ENCODE measurements around the gene SRSF6. TPM values are rescaled to one million over a fixed set of nuclear protein-coding genes. Genes with fewer than 3 reads are reported as not detected.

The SRSF6 gene
- polyA plus RNA-seq, 1 donor (not counting 4 experiments of a cell fraction or from before 2014, with no cell fraction given), result 128 TPM

- peak overlapping the region; percentile 99 for H3K4me2 ChIP-seq (ENCODE audit: control insufficient read depth, extremely low read depth, insufficient read depth, low read depth, low read length)
- H3K27me3 ChIP-seq (ENCODE audit: control insufficient read depth, extremely low read depth, insufficient read depth, low read length), result no peaks in the 10 kb centered on the region
- no peaks in the 10 kb centered on the region for H3K9me3 ChIP-seq (ENCODE audit: control insufficient read depth, low read depth, low read length)
- no peak for DNase-seq (ENCODE audit: low read depth, low spot score)
- H2AFZ ChIP-seq (ENCODE audit: control insufficient read depth, low read length), result no peak overlapping the region
- peaks cover 13% of the 10 kb centered on the region for H3K4me1 ChIP-seq (ENCODE audit: control insufficient read depth, extremely low read depth, insufficient read depth, low read length)
- TF ChIP-seq EZH2 (IDR thresholded peaks at IDR 0.05; ENCODE audit: low read length), result no peak
- no peak for TF ChIP-seq CTCF (optimal IDR thresholded peaks at IDR 0.05 in 1 of 3, IDR thresholded peaks at IDR 0.05 in 1 of 3, conservative IDR thresholded peaks at IDR 0.05 in 1 of 3; ENCODE audit: extremely low read depth in 1 of 3, insufficient read depth in 2 of 3, low read length in 3 of 3)
- peaks cover 22% of the 10 kb centered on the region for H4K20me1 ChIP-seq (ENCODE audit: control insufficient read depth, extremely low read depth, insufficient read depth, low read length)
- dilution Hi-C loops (cut with MboI; ENCODE audit: extremely low pct_ligation_motif_present, low sequenced_read_pairs), result no loop called here
- peak overlapping the region; percentile 100 for H3K9ac ChIP-seq (ENCODE audit: control insufficient read depth, extremely low read depth, insufficient read depth, low read length)
- H3K79me2 ChIP-seq (ENCODE audit: control insufficient read depth, insufficient read depth, low read length), result peaks cover 56% of the 10 kb centered on the region
- no peak for FAIRE-seq
- peak overlapping the region; percentile 42 for H3K27ac ChIP-seq (ENCODE audit: control insufficient read depth, insufficient read depth, low read length)
- H3K36me3 ChIP-seq (ENCODE audit: control insufficient read depth in 2 of 2, extremely low read depth in 1 of 2, insufficient read depth in 2 of 2, low read length in 2 of 2), result peaks cover 20 to 42% of the 10 kb centered on the region in 2 experiments
- peak overlapping the region; percentile 72 to 97 (median 93) for H3K4me3 ChIP-seq (ENCODE audit: control insufficient read depth in 2 of 3, extremely low read depth in 1 of 3, insufficient read depth in 2 of 3, low read depth in 1 of 3, low read length in 3 of 3)
- peaks cover 6% of the 10 kb centered on the region for H3K9me1 ChIP-seq (ENCODE audit: control insufficient read depth, extremely low read depth, insufficient read depth, low read length)
Observed at GRCh38 chr20:43459022-43459942, 1.6 kb downstream of the SRSF6 start.

- TF ChIP-seq EZH2 (IDR thresholded peaks at IDR 0.05; ENCODE audit: low read length) (no peak), CTCF (optimal IDR thresholded peaks at IDR 0.05 in 1 of 3, IDR thresholded peaks at IDR 0.05 in 1 of 3, conservative IDR thresholded peaks at IDR 0.05 in 1 of 3; ENCODE audit: extremely low read depth in 1 of 3, insufficient read depth in 2 of 3, low read length in 3 of 3) (no peak)
- Histone ChIP-seq H3K4me3 (ENCODE audit: control insufficient read depth in 2 of 3, extremely low read depth in 1 of 3, insufficient read depth in 2 of 3, low read depth in 1 of 3, low read length in 3 of 3) (no peak overlapping the region), H3K27ac (ENCODE audit: control insufficient read depth, insufficient read depth, low read length) (no peak overlapping the region), H3K4me1 (ENCODE audit: control insufficient read depth, extremely low read depth, insufficient read depth, low read length) (peaks cover 13% of the 10 kb centered on the region), H3K36me3 (ENCODE audit: control insufficient read depth in 2 of 2, extremely low read depth in 1 of 2, insufficient read depth in 2 of 2, low read length in 2 of 2) (peaks cover 20 to 47% of the 10 kb centered on the region in 2 experiments), H3K27me3 (ENCODE audit: control insufficient read depth, extremely low read depth, insufficient read depth, low read length) (no peaks in the 10 kb centered on the region), H3K79me2 (ENCODE audit: control insufficient read depth, insufficient read depth, low read length) (peaks cover 56% of the 10 kb centered on the region), H3K9me3 (ENCODE audit: control insufficient read depth, low read depth, low read length) (no peaks in the 10 kb centered on the region), H2AFZ (ENCODE audit: control insufficient read depth, low read length) (no peak overlapping the region), H3K9me1 (ENCODE audit: control insufficient read depth, extremely low read depth, insufficient read depth, low read length) (peaks cover 6% of the 10 kb centered on the region), H3K9ac (ENCODE audit: control insufficient read depth, extremely low read depth, insufficient read depth, low read length) (no peak overlapping the region), H3K4me2 (ENCODE audit: control insufficient read depth, extremely low read depth, insufficient read depth, low read depth, low read length) (no peak overlapping the region), H4K20me1 (ENCODE audit: control insufficient read depth, extremely low read depth, insufficient read depth, low read length) (peaks cover 22% of the 10 kb centered on the region)
- dilution Hi-C loops (cut with MboI; ENCODE audit: extremely low pct_ligation_motif_present, low sequenced_read_pairs), result no loop called here
- DNase-seq (ENCODE audit: low read depth, low spot score) (no peak), FAIRE-seq (no peak)
Observed at GRCh38 chr20:43460172-43460829, 2.6 kb downstream of the SRSF6 start.
